ENCODE measurements around the gene PEX5.

The PEX5 gene

GRCh38 chr12:7259060-7259459 lies 69.6 kb downstream of the PEX5 start:
- Histone ChIP-seq H3K4me3 (no peak overlapping the region), H3K36me3 (no peaks in the 10 kb centered on the region)

More at GRCh38 chr12:7259060-7259459, 69.6 kb downstream of the PEX5 start:
- TF ChIP-seq CTCF (IDR thresholded peaks at IDR 0.05): no peak
- intact Hi-C loops (cut with DNase I; ENCODE audit: low total_unique reads): no loop called here
- Histone ChIP-seq H3K27ac (no peak overlapping the region), H3K4me1 (no peaks in the 10 kb centered on the region), H3K9me3 (no peaks in the 10 kb centered on the region), H3K27me3 (no peaks in the 10 kb centered on the region)
- DNase-seq: no peak

Measured in tibial artery (tissue), 4 donors.